ENCODE results near the gene PRKRA. TPM values are rescaled to one million over a fixed set of nuclear protein-coding genes. Genes with fewer than 3 reads are reported as not detected.
A peak's percentile ranks its signal among the peaks of the same experiment; 100 is the strongest.

PRKRA gene
- total RNA-seq, 6 experiments from 2014 or later = 30.4 to 38.3 (median 33.7) TPM

GRCh38 chr2:178392215-178392614, 58.8 kb downstream of the PRKRA start:
- Mint-ChIP-seq H3K4me1 (ENCODE audit: low read depth) (peaks cover 25% of the 10 kb centered on the region), H3K4me3 (no peak overlapping the region), H3K27me3 (ENCODE audit: insufficient read depth) (peaks cover 1% of the 10 kb centered on the region; the same call in 1 of the 2 replicates), H3K27ac (no peak overlapping the region), H3K9me3 (no peaks in the 10 kb centered on the region), H3K36me3 (ENCODE audit: low read depth) (peaks cover 5% of the 10 kb centered on the region; the same call in 1 of the 2 replicates)
- no peak for TF ChIP-seq CTCF (IDR thresholded peaks at IDR 0.05)
- peak; percentile 29 for DNase-seq

GRCh38 chr2:178391701-178392100, 59.3 kb downstream of the PRKRA start:
- TF ChIP-seq CTCF (IDR thresholded peaks at IDR 0.05) = no peak
- Mint-ChIP-seq H3K9me3 (no peaks in the 10 kb centered on the region), H3K27ac (no peak overlapping the region), H3K4me3 (no peak overlapping the region), H3K27me3 (ENCODE audit: insufficient read depth) (peaks cover 1% of the 10 kb centered on the region; the same call in 1 of the 2 replicates), H3K36me3 (ENCODE audit: low read depth) (peaks cover 5% of the 10 kb centered on the region; the same call in 1 of the 2 replicates), H3K4me1 (ENCODE audit: low read depth) (peaks cover 27% of the 10 kb centered on the region)
- no peak for DNase-seq

- H3K27me3 Mint-ChIP-seq (ENCODE audit: insufficient read depth) = no peaks in the 10 kb centered on the region; the same call in 1 of the 2 replicates
- DNase-seq = no peak
- H3K36me3 Mint-ChIP-seq (ENCODE audit: low read depth) = peaks cover 5% of the 10 kb centered on the region; the same call in 1 of the 2 replicates
- H3K4me3 Mint-ChIP-seq = no peak overlapping the region
- no peak for TF ChIP-seq CTCF (IDR thresholded peaks at IDR 0.05)
- no peak overlapping the region for H3K27ac Mint-ChIP-seq
- H3K4me1 Mint-ChIP-seq (ENCODE audit: low read depth) = peaks cover 24% of the 10 kb centered on the region
- H3K9me3 Mint-ChIP-seq = no peaks in the 10 kb centered on the region
Measured at GRCh38 chr2:178388287-178388686, 62.7 kb downstream of the PRKRA start.

- Mint-ChIP-seq H3K4me1 (ENCODE audit: low read depth) (peaks cover 18% of the 10 kb centered on the region), H3K4me3 (no peak overlapping the region), H3K27ac (peak overlapping the region; percentile 4; the same call in 1 of the 2 replicates), H3K27me3 (ENCODE audit: insufficient read depth) (no peaks in the 10 kb centered on the region; the same call in 1 of the 2 replicates), H3K9me3 (no peaks in the 10 kb centered on the region), H3K36me3 (ENCODE audit: low read depth) (peaks cover 5% of the 10 kb centered on the region; the same call in 1 of the 2 replicates)
- TF ChIP-seq CTCF (IDR thresholded peaks at IDR 0.05) = no peak
- no peak for DNase-seq
Measured at GRCh38 chr2:178386986-178387597, 63.9 kb downstream of the PRKRA start.

GRCh38 chr2:178385595-178386148, 65.3 kb downstream of the PRKRA start:
- Mint-ChIP-seq H3K4me3 (no peak overlapping the region), H3K27ac (no peak overlapping the region), H3K4me1 (ENCODE audit: low read depth) (peaks cover 21% of the 10 kb centered on the region), H3K36me3 (ENCODE audit: low read depth) (peaks cover 5% of the 10 kb centered on the region; the same call in 1 of the 2 replicates), H3K9me3 (no peaks in the 10 kb centered on the region), H3K27me3 (ENCODE audit: insufficient read depth) (no peaks in the 10 kb centered on the region; the same call in 1 of the 2 replicates)
- TF ChIP-seq CTCF (IDR thresholded peaks at IDR 0.05) = no peak
- DNase-seq = no peak

Data from HFFc6 (cell line).